Neural progenitor cell (in vitro differentiated cells): ENCODE measurements around the gene TMEM121B. TPM values are rescaled to one million over a fixed set of nuclear protein-coding genes. Genes with fewer than 3 reads are reported as not detected.

ENCODE experiments used
- DNase-seq: peaks from one replicate; pipeline ENCODE4 v3.0.0-alpha.2; 2016; ENCODE audit warnings: low spot score
- H2AFZ ChIP-seq: fragments of 200-600 bp; sonication (generic); replicated peaks from 2 replicates; pipeline ENCODE4 v1.6.1; 2016; ENCODE audit warnings: antibody characterized with exemption
- H3F3A ChIP-seq: fragments of 200-600 bp; sonication (generic); 2 replicates; pipeline ENCODE4 v1.6.1; 2016; ENCODE audit warnings: antibody characterized with exemption, low read depth
- H3K27ac ChIP-seq: fragments of 200-600 bp; sonication (generic); 2 replicates; pipeline ENCODE4 v1.5.1; 2016; ENCODE audit warnings: mild to moderate bottlenecking
- H3K27me3 ChIP-seq: fragments of 200-600 bp; sonication (generic); 2 replicates; pipeline ENCODE4 v1.6.1; 2016; ENCODE audit warnings: mild to moderate bottlenecking, moderate library complexity
- H3K36me3 ChIP-seq: fragments of 200-600 bp; sonication (generic); 2 replicates; pipeline ENCODE4 v1.5.1; 2016
- H3K4me1 ChIP-seq: fragments of 200-600 bp; sonication (generic); 2 replicates; pipeline ENCODE4 v1.6.1; 2016; ENCODE audit warnings: mixed run types
- H3K4me2 ChIP-seq: fragments of 200-600 bp; sonication (generic); 2 replicates; pipeline ENCODE4 v1.6.1; 2016
- H3K4me3 ChIP-seq: fragments of 200-600 bp; sonication (generic); 2 replicates; pipeline ENCODE4 v1.5.1; 2016
- H3K79me2 ChIP-seq: fragments of 200-600 bp; sonication (generic); 2 replicates; pipeline ENCODE4 v1.6.1; 2016; ENCODE audit warnings: low read depth
- H3K9ac ChIP-seq: fragments of 200-600 bp; sonication (generic); 2 replicates; pipeline ENCODE4 v1.6.1; 2016
- H3K9me3 ChIP-seq: fragments of 200-600 bp; sonication (generic); 2 replicates; pipeline ENCODE4 v1.5.1; 2016; ENCODE audit warnings: low read depth
- H4K20me1 ChIP-seq: fragments of 200-600 bp; sonication (generic); 2 replicates; pipeline ENCODE4 v1.6.1; 2016; ENCODE audit warnings: low read depth
- H3K27ac Mint-ChIP-seq: 3 replicates; pipeline ENCODE4 v1.8.0; 2021; ENCODE audit warnings: mixed read lengths
- H3K27me3 Mint-ChIP-seq: 2 replicates; pipeline ENCODE4 v1.8.0; 2022; ENCODE audit warnings: low read depth, mild to moderate bottlenecking, inconsistent platforms, moderate library complexity, mixed read lengths; ENCODE audit not compliant: insufficient read depth
- H3K36me3 Mint-ChIP-seq: 3 replicates; pipeline ENCODE4 v1.8.0; 2021; ENCODE audit warnings: mixed read lengths
- H3K4me1 Mint-ChIP-seq: 3 replicates; pipeline ENCODE4 v1.8.0; 2021; ENCODE audit warnings: mixed read lengths
- H3K4me3 Mint-ChIP-seq: 3 replicates; pipeline ENCODE4 v1.8.0; 2021; ENCODE audit warnings: mild to moderate bottlenecking, moderate library complexity, mixed read lengths
- H3K9me3 Mint-ChIP-seq: 3 replicates; pipeline ENCODE4 v1.8.0; 2020; ENCODE audit warnings: mixed read lengths
- EZH2 ChIP-seq: fragments of 200-600 bp; sonication (generic); IDR thresholded peaks from 2 replicates; pipeline ENCODE4 v1.6.1; 2017; ENCODE audit warnings: antibody characterized with exemption, mild to moderate bottlenecking, moderate library complexity
- EZH2phosphoT487 ChIP-seq: fragments of 200-600 bp; sonication (generic); IDR thresholded peaks from 2 replicates; pipeline ENCODE4 v1.6.1; 2017; ENCODE audit warnings: antibody characterized with exemption
- total RNA-seq: library from RNA; depleted of rRNA; stranded (reverse); fragments of >200 nt; gene quantifications from 2 replicates; pipeline ENCODE4 v1.2.3, GENCODE V29; 2015; ENCODE audit warnings: low replicate concordance
- TF ChIP-seq, protein P1 (sequence below): fragments of 200-600 bp; sonication (generic); IDR thresholded peaks from 2 replicates; pipeline ENCODE4 v1.5.1; 2017; ENCODE audit warnings: antibody characterized with exemption, mild to moderate bottlenecking

Gene TMEM121B
- total RNA-seq, 1 donor from 2014 or later, result 2.8 TPM

DNA sequence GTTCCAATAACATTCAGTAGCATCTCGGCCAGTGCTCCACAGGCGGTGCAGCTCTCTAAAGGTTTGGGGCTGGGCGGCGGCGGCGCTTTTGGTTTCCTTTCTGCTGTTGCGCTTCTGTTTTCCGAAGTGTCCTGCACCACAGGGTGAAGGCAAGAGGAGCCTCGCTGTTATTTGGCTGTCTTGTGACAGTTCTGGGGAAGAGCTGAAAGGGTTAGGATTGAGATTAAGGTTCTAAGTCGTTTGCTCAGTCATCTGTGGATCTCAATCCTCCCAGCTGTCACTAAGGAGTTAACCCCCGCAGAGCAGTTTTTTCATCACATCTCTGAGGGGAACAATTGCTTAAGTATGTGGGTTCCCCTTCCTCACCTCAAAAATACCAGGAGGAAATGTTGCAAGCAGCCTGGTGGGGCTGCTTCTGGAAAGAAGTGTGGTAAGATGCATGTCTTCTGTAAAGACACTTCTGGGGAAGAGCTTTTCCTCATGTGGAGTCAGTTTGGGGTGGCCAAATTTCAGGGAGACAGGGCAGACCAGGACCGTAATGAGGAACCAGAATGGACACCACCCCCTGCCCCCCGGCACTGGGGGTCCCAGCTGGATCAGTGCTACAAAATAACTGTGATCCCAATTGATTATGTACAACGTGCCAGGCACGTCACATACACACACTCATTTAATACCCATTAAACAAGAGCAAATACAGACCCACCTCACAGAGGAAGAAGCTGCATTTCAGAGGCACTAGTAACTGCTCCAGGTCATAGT is 14.2 kb downstream of the TMEM121B start:
- no peaks in the 10 kb centered on the region for H3K9me3 ChIP-seq
- H3K79me2 ChIP-seq, result no peaks in the 10 kb centered on the region
- H3K4me1 ChIP-seq, result peaks cover 10% of the 10 kb centered on the region
- H3K4me2 ChIP-seq, result peak overlapping the region; percentile 35
- no peak overlapping the region for H2AFZ ChIP-seq
- TF ChIP-seq, protein P1, sequence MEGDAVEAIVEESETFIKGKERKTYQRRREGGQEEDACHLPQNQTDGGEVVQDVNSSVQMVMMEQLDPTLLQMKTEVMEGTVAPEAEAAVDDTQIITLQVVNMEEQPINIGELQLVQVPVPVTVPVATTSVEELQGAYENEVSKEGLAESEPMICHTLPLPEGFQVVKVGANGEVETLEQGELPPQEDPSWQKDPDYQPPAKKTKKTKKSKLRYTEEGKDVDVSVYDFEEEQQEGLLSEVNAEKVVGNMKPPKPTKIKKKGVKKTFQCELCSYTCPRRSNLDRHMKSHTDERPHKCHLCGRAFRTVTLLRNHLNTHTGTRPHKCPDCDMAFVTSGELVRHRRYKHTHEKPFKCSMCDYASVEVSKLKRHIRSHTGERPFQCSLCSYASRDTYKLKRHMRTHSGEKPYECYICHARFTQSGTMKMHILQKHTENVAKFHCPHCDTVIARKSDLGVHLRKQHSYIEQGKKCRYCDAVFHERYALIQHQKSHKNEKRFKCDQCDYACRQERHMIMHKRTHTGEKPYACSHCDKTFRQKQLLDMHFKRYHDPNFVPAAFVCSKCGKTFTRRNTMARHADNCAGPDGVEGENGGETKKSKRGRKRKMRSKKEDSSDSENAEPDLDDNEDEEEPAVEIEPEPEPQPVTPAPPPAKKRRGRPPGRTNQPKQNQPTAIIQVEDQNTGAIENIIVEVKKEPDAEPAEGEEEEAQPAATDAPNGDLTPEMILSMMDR, result no peak
- TF ChIP-seq EZH2phosphoT487 (no peak), EZH2 (no peak)
- H3K27ac ChIP-seq, result no peak overlapping the region
- H3K27me3 ChIP-seq, result no peaks in the 10 kb centered on the region
- no peak overlapping the region for H3K9ac ChIP-seq
- Mint-ChIP-seq H3K36me3 (peaks cover 4% of the 10 kb centered on the region), H3K27me3 (peaks cover 5% of the 10 kb centered on the region), H3K4me1 (peaks cover 7% of the 10 kb centered on the region), H3K4me3 (no peak overlapping the region), H3K9me3 (no peaks in the 10 kb centered on the region), H3K27ac (no peak overlapping the region)
- H3K36me3 ChIP-seq, result no peaks in the 10 kb centered on the region
- H4K20me1 ChIP-seq, result peaks cover 5% of the 10 kb centered on the region
- no peak overlapping the region for H3K4me3 ChIP-seq
- DNase-seq, result peak; percentile 16
- H3F3A ChIP-seq, result peaks cover 8% of the 10 kb centered on the region

DNA sequence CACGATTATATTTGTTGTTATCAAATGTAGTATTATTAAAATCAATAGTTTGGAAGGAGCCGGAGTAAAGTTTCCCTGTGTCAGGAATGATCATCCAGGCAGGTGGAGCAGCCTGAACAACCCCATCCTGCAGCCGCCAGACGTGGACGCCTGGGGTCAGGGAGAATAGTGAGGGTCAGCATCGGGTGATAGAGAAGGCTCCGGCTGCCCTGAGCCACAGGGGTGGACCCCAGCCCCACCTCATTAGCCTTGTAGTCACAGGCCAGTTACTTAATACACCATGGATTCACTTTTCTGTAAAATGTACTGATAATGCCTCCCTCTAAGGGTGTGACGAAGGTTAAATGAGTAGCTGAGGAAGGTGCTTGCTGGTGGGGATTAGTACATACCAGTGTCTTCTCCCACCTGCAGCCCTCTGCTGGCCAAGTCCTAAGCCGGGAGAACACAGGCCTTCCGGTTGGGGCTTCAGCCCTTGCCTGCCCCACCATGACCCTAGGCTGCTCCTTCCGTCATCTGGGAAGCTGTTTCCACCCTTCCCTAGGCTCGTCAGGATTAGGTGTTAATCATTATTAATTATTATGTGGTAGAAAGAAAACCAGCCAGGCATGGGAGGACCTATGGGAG is 14.9 kb downstream of the TMEM121B start:
- H3K36me3 Mint-ChIP-seq, result peaks cover 4% of the 10 kb centered on the region
- peaks cover 10% of the 10 kb centered on the region for H3K4me1 ChIP-seq
- H3K4me3 Mint-ChIP-seq, result no peak overlapping the region
- H2AFZ ChIP-seq, result no peak overlapping the region
- no peaks in the 10 kb centered on the region for H3K27me3 ChIP-seq
- DNase-seq, result peak; percentile 26
- no peaks in the 10 kb centered on the region for H3K36me3 ChIP-seq
- H3K9me3 Mint-ChIP-seq, result no peaks in the 10 kb centered on the region
- no peaks in the 10 kb centered on the region for H3K9me3 ChIP-seq
- H3K4me3 ChIP-seq, result no peak overlapping the region
- H3K79me2 ChIP-seq, result no peaks in the 10 kb centered on the region
- H3K27me3 Mint-ChIP-seq, result peaks cover 6% of the 10 kb centered on the region
- no peak overlapping the region for H3K9ac ChIP-seq
- peaks cover 8% of the 10 kb centered on the region for H3F3A ChIP-seq
- no peak overlapping the region for H3K27ac Mint-ChIP-seq
- peaks cover 5% of the 10 kb centered on the region for H4K20me1 ChIP-seq
- H3K4me1 Mint-ChIP-seq, result peaks cover 7% of the 10 kb centered on the region
- H3K4me2 ChIP-seq, result peak overlapping the region; percentile 35
- TF ChIP-seq, protein P1, result peak; percentile 36
- TF ChIP-seq EZH2phosphoT487, result no peak
- no peak overlapping the region for H3K27ac ChIP-seq

DNA sequence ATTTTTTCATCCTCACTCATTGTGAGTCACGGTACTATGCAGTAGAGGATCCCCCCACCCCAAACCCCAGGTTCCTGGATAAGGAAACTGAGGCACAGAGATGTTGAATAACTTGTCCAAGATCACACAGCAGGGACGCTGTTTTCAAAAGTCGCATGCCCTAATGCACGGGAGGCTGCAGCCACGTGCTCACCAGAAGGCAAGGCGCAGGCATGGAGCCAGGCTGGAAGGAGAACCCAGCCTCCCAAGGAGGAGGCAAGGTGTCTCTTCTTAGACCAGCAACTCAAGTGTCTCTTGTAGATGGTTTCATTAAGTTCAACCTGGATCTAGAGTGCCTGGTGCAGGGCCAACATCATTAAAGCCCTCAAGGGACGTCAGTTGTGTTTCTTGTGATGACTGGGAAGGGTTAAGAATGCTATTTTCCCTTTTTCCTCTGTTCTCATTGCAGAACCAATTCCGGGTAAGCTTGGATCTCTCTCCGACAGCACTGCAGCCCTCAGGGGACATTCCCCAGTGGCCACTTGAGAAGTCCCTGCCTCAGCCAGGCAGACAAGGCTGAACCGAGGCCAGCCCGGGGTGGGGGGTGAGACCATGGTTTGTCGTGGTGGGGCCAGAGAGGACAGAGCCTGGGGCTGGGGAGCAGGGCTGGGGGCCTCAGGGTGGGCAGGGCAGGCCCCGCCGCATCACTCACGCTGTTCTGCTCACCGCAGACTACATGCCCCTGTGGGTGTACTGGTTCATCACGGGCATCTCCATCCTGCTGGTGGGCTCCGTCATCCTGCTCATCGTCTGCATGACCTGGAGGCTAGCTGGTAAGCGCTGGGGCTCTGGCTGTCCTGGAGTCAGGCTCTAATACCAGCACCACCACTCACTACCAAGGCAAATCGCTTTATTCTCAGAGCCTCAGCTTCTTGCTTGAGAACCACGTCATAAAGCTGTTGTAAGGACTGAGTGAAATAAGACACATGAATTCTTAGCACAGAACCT is 15.7 kb downstream of the TMEM121B start:
- no peaks in the 10 kb centered on the region for H3K79me2 ChIP-seq
- Mint-ChIP-seq H3K4me3 (no peak overlapping the region), H3K27ac (no peak overlapping the region), H3K9me3 (no peaks in the 10 kb centered on the region), H3K27me3 (peaks cover 9% of the 10 kb centered on the region), H3K36me3 (peaks cover 4% of the 10 kb centered on the region), H3K4me1 (peaks cover 7% of the 10 kb centered on the region)
- H3K9ac ChIP-seq, result no peak overlapping the region
- no peak overlapping the region for H3K4me3 ChIP-seq
- TF ChIP-seq, protein P1, result no peak
- no peak for TF ChIP-seq EZH2phosphoT487
- TF ChIP-seq EZH2, result no peak
- no peak overlapping the region for H3K27ac ChIP-seq
- H3K4me2 ChIP-seq, result no peak overlapping the region
- H4K20me1 ChIP-seq, result peaks cover 5% of the 10 kb centered on the region
- H3F3A ChIP-seq, result peaks cover 8% of the 10 kb centered on the region
- H2AFZ ChIP-seq, result no peak overlapping the region
- H3K4me1 ChIP-seq, result peaks cover 10% of the 10 kb centered on the region
- no peaks in the 10 kb centered on the region for H3K9me3 ChIP-seq
- no peaks in the 10 kb centered on the region for H3K27me3 ChIP-seq
- DNase-seq, result no peak
- no peaks in the 10 kb centered on the region for H3K36me3 ChIP-seq
